Fibroblast of skin of right biceps (primary cell): Measurements from ENCODE around the gene NOVA2.
A peak's percentile ranks its signal among the peaks of the same experiment; 100 is the strongest.

ENCODE experiments used
- DNase-seq: peaks from one replicate; pipeline ENCODE4 v3.0.0-alpha.2; 2013

The NOVA2 gene, protein sequence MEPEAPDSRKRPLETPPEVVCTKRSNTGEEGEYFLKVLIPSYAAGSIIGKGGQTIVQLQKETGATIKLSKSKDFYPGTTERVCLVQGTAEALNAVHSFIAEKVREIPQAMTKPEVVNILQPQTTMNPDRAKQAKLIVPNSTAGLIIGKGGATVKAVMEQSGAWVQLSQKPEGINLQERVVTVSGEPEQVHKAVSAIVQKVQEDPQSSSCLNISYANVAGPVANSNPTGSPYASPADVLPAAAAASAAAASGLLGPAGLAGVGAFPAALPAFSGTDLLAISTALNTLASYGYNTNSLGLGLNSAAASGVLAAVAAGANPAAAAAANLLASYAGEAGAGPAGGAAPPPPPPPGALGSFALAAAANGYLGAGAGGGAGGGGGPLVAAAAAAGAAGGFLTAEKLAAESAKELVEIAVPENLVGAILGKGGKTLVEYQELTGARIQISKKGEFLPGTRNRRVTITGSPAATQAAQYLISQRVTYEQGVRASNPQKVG

GRCh38 chr19:45973553-45974338 lies at the start of gene NOVA2:
Gene NOVA2, minus strand, starts transcription at chr19:45973865. Its CDS starts 514 bp downstream, at chr19:45973351.
- DNase-seq = peak; percentile 64

GRCh38 chr19:46023311-46023779 lies 49.7 kb upstream of the NOVA2 start:
- DNase-seq = no peak

GRCh38 chr19:46022431-46023310 lies 49.0 kb upstream of the NOVA2 start, which contains the start of gene PGLYRP1:
Gene PGLYRP1, minus strand, starts transcription at chr19:46023053. Its CDS starts 32 bp downstream, at chr19:46023021.
- DNase-seq = no peak

GRCh38 chr19:46022061-46022430 lies 48.4 kb upstream of the NOVA2 start:
- no peak for DNase-seq

DNA sequence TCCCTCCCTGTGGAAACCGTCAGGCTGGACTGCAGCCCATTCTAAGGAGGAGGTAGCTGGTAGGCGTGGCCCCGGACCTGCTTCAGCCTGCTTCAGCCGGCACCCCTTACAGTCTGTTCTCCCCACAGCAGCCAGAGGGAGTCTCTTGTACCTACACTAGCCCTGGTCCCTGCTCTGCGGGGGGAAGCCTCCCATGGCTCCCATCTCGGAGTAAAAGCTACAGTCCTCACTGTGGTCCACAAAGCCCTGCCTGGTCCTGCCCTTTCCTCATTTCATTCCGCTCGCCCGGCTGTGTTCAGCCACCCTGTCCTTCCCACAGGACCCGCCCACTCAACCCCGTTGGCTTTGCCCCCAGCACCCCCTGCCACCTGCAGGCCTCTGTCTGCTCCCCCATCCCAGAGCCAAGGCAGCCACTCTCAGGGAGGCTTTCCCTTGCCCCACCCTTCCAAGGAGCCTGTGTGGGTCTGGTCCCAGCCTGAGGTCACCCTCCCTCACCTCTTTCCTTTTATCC lies 47.9 kb upstream of the NOVA2 start:
- no peak for DNase-seq

DNA sequence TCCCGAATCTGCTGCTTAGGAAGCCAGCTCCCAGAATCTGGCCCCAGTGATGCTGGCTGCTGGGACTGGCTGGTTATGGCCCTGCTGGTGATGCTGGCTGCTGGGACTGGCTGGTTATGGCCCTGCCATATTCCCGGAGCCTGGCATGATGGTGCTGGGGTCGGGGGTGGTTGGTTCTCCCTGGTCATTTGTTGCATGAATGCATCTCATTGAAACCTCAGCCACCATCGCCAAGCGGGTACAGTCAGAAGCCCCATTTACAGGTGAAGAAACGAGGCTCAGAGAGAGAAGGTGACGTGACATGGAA lies 47.1 kb upstream of the NOVA2 start:
- no peak for DNase-seq

- no peak for DNase-seq
These were observed 45.6 kb upstream of the NOVA2 start for GRCh38 chr19:46019270-46019669.

GRCh38 chr19:46018729-46019251 lies 45.1 kb upstream of the NOVA2 start:
- DNase-seq = no peak

DNA sequence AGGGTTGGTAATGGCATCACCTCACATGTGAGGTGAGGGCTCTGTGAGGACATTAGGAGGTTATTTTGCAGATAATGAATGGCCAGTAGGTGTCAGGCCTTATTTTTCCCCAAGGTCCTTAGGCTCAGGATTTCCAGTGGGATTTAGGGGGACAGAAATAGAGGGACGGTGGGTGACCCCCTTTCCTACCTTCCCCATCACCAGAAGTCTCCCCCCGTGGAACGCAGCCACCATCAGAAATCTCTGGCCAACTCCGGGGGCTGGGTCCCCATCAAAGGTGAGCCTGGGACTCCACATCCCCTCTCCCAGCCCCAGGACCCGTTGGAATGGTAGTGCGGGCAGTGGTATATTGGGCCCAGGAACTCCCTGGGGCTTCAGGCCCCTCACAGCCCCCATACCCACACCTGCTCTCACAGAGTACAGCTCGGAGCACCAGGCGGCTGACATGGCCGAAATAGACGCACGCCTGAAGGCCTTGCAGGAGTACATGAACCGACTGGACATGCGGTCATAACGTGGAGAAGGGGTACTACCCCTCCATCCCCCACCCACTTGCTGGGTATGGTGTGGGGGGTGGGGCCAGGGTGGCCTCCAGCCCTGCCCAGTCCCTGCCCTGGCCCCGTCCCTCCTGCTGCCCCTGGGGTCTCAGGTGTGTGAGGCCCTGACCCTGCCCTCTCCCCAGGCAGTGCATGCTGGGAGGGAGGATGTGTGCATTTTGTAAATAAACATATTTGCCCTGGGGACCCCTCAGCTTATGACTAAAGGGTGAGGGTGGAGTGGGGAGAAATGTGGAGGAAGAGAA lies 44.4 kb upstream of the NOVA2 start:
- no peak for DNase-seq

DNA sequence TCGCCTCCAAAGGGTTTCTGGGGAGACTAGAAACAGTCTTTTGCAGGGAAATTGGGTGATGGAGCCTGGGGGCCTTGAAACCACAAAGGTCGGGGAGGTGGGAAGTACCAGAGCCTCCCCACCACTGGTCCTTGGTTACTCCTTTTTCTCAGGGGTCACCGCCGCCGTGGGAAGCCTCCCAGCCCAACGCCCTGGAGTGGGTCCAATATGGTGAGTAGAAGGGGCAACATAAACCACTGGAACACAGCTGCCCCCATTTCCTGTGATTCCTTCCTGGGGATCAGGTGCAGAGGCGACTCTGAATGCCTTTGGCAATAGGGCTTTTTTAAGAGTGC lies 43.4 kb upstream of the NOVA2 start:
- no peak for DNase-seq

GRCh38 chr19:46016426-46017094 lies 42.9 kb upstream of the NOVA2 start:
- DNase-seq = peak; percentile 68

GRCh38 chr19:46015687-46016425 lies 42.2 kb upstream of the NOVA2 start:
- no peak for DNase-seq

GRCh38 chr19:46014941-46015686 lies 41.4 kb upstream of the NOVA2 start:
- DNase-seq = no peak

GRCh38 chr19:46014534-46014933 lies 40.9 kb upstream of the NOVA2 start:
- DNase-seq = no peak

GRCh38 chr19:46009530-46010510 lies 36.2 kb upstream of the NOVA2 start:
- DNase-seq = peak; percentile 66

- no peak for DNase-seq
These were observed 32.7 kb upstream of the NOVA2 start for GRCh38 chr19:46006411-46006810.

GRCh38 chr19:46002678-46003275 lies 29.1 kb upstream of the NOVA2 start:
- DNase-seq = no peak
